A549 treated with CpdA at 1 μM for 4 hours (cell line): ENCODE results near the gene SYNCRIP. TPM values are rescaled to one million over a fixed set of nuclear protein-coding genes. Genes with fewer than 3 reads are reported as not detected.

Source experiments
- total RNA-seq: library from RNA; stranded (reverse); fragments of 200-300 nt; extraction: Qiagen RNA extraction; gene quantifications from 5 replicates; pipeline ENCODE4 v1.2.3, GENCODE V29; 2022; ENCODE audit warnings: low read depth

The SYNCRIP gene
- total RNA-seq, result 128 to 142 TPM (median 131 TPM) in 5 replicates

DNA sequence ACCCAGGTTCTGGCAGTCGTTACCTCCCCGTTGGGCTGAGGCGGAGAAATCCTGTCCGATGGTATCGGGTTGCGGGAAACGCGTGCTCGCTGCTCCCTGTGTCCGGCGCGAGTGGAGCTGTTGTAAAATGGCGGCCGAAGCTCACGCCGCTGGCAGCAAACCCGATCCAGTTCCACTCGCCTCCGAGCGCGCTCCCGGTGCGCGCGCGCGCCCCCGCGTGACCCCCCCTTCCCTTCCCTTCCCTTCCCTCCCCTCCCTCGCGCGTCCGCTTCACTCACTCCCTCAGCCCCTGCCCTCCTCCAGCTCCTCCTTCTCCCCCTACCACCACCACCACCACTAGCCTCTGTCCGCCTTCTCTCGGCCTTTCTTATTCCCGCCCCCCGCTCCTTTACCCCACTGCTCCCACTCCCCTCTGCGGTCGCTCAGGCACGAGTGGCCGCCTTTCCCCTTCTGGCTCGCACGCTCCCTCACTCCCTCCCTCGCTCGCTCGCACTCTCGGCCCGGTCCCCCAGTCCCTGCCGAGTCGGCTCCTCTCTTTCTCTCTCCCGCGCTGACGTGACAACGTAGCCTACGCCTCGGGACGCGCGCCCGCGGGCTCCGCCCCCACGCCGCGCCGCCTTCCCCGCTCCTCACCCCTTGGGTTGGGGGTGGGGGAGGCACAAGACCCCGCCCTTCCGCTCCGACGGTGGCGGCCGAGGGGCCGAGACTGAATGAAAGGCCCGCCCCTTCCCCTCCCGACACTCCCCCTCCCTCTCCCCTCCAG is at the start of gene SYNCRIP:
Gene SYNCRIP (minus strand): TSS at position 113 of the 763 bp plus-strand sequence. CDS start 1,447 bp downstream, outside the sequence.

DNA sequence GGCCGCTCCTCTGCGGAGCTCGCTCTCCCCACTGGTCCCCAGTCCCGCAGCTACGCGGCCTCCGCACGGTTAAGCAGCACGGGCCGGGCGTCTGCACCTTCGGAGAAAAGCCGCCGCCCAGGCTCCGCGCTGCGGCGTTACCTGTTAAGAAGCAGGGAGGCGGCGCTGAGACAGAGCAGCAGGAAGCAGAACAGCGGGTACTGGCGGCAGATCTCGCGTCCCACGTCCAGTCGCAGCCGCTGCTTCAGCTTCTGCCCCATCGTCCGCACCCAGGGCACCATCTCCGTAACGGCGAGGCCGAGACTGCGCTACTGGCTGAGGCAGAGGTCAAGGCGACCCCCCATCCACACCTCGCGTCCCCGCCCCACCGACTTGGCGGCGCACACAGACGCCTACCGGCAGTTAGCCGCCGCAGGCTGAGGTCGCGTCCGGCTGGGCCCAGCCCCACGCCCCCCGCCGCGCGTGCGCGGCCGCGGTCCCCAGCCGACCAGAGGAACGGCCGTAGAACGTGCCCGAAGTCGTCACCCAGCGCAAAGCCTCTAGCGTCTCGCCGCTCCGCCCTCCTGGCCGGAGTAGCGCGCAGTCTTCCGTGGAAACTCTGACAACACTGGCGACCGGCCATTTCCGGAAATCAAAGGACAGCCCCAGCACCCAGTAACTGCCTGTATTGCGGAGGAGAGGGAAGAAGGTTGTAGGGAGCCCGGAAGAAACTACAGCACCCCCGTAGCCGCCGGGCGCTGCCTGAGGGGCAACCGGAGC is 49.1 kb downstream of the SYNCRIP start, which contains the start of gene SNX14:
Gene SNX14 (minus strand): TSS at position 421 of the 759 bp plus-strand sequence. CDS start 140 bp downstream, at position 281.

Other genes starting within 250 kb of the SYNCRIP start
- gene NT5E, start 192.8 kb downstream of the SYNCRIP start, total RNA-seq, result 29.2 to 46.8 TPM (median 39.3 TPM) in 5 replicates
- gene SNX14, start 49.0 kb downstream of the SYNCRIP start, total RNA-seq, result 31.2 to 50.5 TPM (median 37.0 TPM) in 5 replicates